Measurements from ENCODE around the gene GET3. TPM values are rescaled to one million over a fixed set of nuclear protein-coding genes. Genes with fewer than 3 reads are reported as not detected.

Gene GET3
- total RNA-seq, 1 donor from 2014 or later, result 59.9 TPM

DNA sequence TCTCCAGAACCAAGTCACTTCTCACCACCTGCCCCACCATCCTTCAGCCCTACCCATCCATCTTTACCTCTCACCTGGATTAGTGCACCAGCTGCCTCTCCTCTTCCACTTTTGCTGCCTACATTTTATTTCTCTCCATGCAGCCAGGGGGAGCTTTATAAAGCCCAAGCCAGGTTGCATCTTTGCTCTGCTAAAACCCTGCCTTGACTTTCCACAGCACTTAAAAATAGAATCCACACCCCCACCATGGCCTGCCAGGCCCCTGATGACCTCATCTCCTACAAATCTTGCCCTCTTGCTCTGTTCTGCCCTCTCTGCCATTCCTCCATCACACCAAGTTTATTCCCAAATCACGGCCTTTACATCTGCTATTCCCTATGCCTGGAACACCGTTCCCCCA lies 36.3 kb downstream of the GET3 start:
- H3K4me1 ChIP-seq, result peaks cover 28% of the 10 kb centered on the region
- no peak overlapping the region for H3K4me3 ChIP-seq
- H3K36me3 ChIP-seq, result no peaks in the 10 kb centered on the region
- TF ChIP-seq POLR2AphosphoS5 (IDR thresholded peaks at IDR 0.05; ENCODE audit: insufficient read depth in 1 of 2, low read depth in 1 of 2) (no peak), POLR2A (IDR thresholded peaks at IDR 0.05) (no peak)
- TF ChIP-seq, protein P1, sequence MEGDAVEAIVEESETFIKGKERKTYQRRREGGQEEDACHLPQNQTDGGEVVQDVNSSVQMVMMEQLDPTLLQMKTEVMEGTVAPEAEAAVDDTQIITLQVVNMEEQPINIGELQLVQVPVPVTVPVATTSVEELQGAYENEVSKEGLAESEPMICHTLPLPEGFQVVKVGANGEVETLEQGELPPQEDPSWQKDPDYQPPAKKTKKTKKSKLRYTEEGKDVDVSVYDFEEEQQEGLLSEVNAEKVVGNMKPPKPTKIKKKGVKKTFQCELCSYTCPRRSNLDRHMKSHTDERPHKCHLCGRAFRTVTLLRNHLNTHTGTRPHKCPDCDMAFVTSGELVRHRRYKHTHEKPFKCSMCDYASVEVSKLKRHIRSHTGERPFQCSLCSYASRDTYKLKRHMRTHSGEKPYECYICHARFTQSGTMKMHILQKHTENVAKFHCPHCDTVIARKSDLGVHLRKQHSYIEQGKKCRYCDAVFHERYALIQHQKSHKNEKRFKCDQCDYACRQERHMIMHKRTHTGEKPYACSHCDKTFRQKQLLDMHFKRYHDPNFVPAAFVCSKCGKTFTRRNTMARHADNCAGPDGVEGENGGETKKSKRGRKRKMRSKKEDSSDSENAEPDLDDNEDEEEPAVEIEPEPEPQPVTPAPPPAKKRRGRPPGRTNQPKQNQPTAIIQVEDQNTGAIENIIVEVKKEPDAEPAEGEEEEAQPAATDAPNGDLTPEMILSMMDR (IDR thresholded peaks at IDR 0.05), result no peak
- H3K27me3 ChIP-seq, result no peaks in the 10 kb centered on the region
- H3K27ac ChIP-seq, result no peak overlapping the region
- no peak for DNase-seq (ENCODE audit: extremely low spot score in 2 of 2)
- intact Hi-C loops (cut with DNase I), result no loop called here
- no peaks in the 10 kb centered on the region for H3K9me3 ChIP-seq

DNA sequence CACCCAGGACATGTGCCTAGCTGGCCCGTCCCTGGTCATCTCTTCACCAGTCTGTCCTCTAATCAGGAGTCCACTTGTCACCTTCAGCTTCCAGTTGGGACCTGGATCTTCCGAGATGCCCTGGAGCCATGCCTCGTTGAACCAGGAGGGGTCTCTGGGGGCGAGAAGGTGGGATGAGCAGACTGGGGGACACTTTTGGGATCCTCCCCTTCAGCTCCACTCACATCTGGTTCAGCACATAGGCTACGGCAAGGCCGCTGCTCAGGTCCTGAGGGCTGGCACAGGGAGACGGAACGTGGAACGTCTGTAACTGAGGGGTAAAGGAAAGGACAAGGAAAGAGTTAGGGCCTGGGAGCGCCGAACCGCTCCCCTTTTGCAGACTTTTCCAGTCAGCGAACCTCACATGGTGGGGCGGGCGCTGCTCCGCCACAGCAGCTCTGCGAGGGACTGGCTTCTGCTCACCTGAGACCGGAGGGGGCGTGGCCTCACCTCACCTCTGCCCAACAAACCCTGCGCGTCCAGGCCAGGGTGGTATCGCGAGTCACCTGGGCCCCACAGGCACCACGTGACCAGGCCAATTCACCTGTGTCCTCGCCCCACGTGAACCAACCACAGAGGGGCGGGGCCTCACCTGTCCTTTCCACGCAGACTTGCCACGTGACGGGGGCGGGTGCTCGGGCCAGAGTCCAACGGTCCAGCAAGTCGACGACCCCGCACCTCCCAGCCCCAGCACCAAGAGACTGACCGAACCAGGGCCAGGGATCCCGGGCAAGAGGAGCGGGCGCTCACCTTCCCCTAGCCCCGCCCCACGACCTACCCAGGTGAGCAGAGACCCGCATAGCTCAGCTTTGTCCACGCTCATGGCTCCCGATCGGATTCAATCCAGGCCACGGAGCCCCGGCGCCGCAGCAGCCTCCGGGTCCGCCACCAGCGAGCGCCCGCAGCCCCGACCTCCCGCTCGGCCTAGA lies 37.6 kb downstream of the GET3 start, which contains the start of gene HOOK2:
Gene HOOK2 (minus strand): TSS at position 965 of the 968 bp plus-strand sequence. CDS start 103 bp downstream, at position 862.
- H3K27me3 ChIP-seq, result no peaks in the 10 kb centered on the region
- peak within 1 kb of the TSS; percentile 94 for H3K27ac ChIP-seq
- DNase-seq (ENCODE audit: extremely low spot score in 2 of 2), result no peak
- H3K4me3 ChIP-seq, result peak within 1 kb of the TSS; percentile 70 to 86
- intact Hi-C loops (cut with DNase I), result no loop called here
- H3K9me3 ChIP-seq, result no peaks in the 10 kb centered on the region
- no peaks in the 10 kb centered on the region for H3K36me3 ChIP-seq
- TF ChIP-seq, protein P1 (IDR thresholded peaks at IDR 0.05), result no peak
- TF ChIP-seq POLR2AphosphoS5 (IDR thresholded peaks at IDR 0.05; ENCODE audit: insufficient read depth in 1 of 2, low read depth in 1 of 2), result peak; percentile 47 to 53
- peak in 1 of 2 donors; percentile 25 for TF ChIP-seq POLR2A (IDR thresholded peaks at IDR 0.05)
- peaks cover 38% of the 10 kb centered on the region for H3K4me1 ChIP-seq

DNA sequence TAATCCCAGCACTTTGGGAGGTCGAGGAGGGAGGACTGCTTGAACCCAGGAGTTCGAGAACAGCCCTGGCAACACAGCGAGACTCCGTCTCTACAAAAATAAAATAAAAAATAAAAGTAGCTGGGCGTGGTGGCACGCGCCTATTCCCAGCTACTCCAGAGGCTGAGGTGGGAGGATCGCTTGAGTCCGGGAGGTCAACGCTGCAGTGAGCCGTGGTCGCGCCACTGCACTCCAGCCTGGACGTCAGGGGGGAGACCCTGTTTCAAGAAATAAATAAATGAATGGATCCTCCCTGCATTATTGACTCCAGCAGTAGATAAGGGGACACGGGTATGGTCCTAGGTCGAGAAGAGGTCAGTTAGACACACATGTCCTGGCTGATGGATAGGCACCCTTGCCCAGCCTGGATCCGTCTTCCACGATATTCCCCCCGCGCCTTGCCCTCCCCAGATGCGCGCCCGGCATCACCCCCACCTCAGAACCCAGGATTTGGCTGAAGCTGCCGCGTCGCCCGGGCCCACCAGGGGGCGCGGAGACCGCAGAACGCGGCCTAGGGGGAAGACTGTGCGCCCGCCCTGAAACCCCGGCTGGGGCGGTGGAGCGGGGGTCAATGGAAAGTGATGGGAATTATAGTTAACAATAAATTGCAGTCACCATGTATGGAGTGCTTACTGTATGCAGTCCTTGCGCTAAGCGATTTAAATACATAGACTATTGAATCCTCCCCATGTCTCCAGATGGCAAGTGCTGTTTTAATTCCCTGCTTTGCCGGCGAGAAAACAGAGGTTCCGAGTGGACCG lies 40.1 kb downstream of the GET3 start:
- Histone ChIP-seq H3K4me3 (peak overlapping the region; percentile 56 to 85), H3K4me1 (peaks cover 45% of the 10 kb centered on the region), H3K9me3 (no peaks in the 10 kb centered on the region), H3K27me3 (no peaks in the 10 kb centered on the region), H3K27ac (peak overlapping the region; percentile 94), H3K36me3 (no peaks in the 10 kb centered on the region)
- intact Hi-C loops (cut with DNase I), result loop anchor here (1.0 kb wide), 1 partner anchor 19 kb away; no protein-coding TSS in a partner anchor
- TF ChIP-seq, protein P1 (IDR thresholded peaks at IDR 0.05), result peak; percentile 81 to 98 (median 96)
- TF ChIP-seq POLR2A (IDR thresholded peaks at IDR 0.05), result no peak
- peak; percentile 53 to 76 for TF ChIP-seq POLR2AphosphoS5 (IDR thresholded peaks at IDR 0.05; ENCODE audit: insufficient read depth in 1 of 2, low read depth in 1 of 2)
- no peak for DNase-seq (ENCODE audit: extremely low spot score in 2 of 2)

DNA sequence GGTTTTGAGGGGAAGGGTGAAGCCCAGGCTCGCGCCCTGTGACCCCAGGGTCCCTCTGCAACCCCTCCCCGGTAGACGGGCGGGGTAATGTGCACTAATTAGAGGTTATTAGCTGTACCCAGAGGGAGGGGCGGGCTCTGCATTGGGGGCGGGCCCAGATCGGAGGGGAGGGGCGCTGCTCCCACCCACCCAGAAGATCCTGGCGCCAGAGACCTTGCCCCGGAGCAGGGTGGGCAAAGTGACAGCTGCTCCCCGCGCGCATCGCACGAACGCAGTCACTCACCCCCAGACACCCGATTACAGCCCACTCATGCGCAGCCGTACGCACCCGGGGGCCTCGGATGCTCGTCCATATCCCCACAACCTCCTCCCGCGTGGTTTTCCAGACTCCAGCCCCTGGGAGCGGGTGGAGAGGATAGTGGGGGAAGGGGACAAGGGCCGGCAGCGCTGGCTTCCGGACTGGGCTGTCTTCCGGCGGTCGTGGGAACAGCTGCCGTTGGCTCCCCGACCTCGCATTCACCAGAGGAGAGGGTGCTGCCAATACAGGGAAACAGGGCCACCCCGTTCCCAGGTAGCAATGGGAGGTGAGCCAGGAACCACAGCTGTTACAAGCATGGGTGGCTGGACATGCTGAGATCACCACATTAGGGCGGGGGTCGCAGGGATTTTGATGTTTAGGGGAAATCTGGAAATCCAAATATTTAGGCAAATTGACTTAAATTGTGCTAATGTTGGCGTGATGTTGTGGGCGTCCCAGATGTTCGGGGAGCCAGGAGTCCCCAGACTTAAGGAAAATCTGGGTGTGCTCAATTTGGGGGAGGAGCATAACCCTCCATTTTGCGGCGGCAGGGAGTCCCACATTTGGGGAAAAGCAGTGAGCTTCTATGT lies 41.0 kb downstream of the GET3 start:
- Histone ChIP-seq H3K9me3 (no peaks in the 10 kb centered on the region), H3K27me3 (no peaks in the 10 kb centered on the region), H3K36me3 (no peaks in the 10 kb centered on the region), H3K4me3 (peak overlapping the region; percentile 56 to 85), H3K4me1 (peaks cover 51% of the 10 kb centered on the region), H3K27ac (peak overlapping the region; percentile 94)
- DNase-seq (ENCODE audit: extremely low spot score in 2 of 2), result no peak
- intact Hi-C loops (cut with DNase I), result loop anchor here (1.0 kb wide), 1 partner anchor 18 kb away; no protein-coding TSS in a partner anchor
- TF ChIP-seq, protein P1 (IDR thresholded peaks at IDR 0.05), result no peak
- TF ChIP-seq POLR2A (IDR thresholded peaks at IDR 0.05) (peak in 1 of 2 donors; percentile 4), POLR2AphosphoS5 (IDR thresholded peaks at IDR 0.05; ENCODE audit: insufficient read depth in 1 of 2, low read depth in 1 of 2) (peak in 1 of 2 donors; percentile 77)
